Tibial artery (tissue), 4 donors: ENCODE results near the gene ABI1.

Experiments used
- DNase-seq, 2 donors: peaks; one replicate each; pipeline ENCODE4 v3.0.0-alpha.2; 2019
- H3K27ac ChIP-seq, 2 donors: fragments of 200-600 bp; sonication (generic) in 1 of 2; 1 replicate in 1 of 2; 2 replicates in 1 of 2; pipeline ENCODE4 v1.5.1; 2018 to 2019; ENCODE audit warnings: mild to moderate bottlenecking in 1 of 2
- H3K27me3 ChIP-seq, 2 donors: fragments of 200-600 bp; sonication (generic) in 1 of 2; one replicate each; pipeline versions ENCODE4 v1.5.1 to v1.6.0; 2016 to 2019
- H3K36me3 ChIP-seq, 3 donors: fragments of 200-600 bp; sonication (generic) in 2 of 3; one replicate each; pipeline ENCODE4 v1.5.1; 2016 to 2019; ENCODE audit warnings: mild to moderate bottlenecking in 2 of 3
- H3K4me1 ChIP-seq, 4 donors: fragments of 200-600 bp; sonication (generic) in 2 of 4; 1 replicate in 3 of 4; 2 replicates in 1 of 4; pipeline ENCODE4 v1.5.1; 2016 to 2019
- H3K4me3 ChIP-seq, 2 donors: fragments of 200-600 bp; sonication (generic) in 1 of 2; 1 replicate in 1 of 2; 2 replicates in 1 of 2; pipeline ENCODE4 v1.5.1; 2018 to 2019; ENCODE audit warnings: mild to moderate bottlenecking in 2 of 2
- H3K9me3 ChIP-seq, 3 donors: fragments of 200-600 bp; sonication (generic) in 1 of 3; one replicate each; pipeline ENCODE4 v1.5.1; 2016 to 2019
- CTCF ChIP-seq, 2 experiments: fragments of 200-600 bp in 1 of 2; fragments of 450-650 bp in 1 of 2; IDR thresholded peaks; one replicate each; pipeline ENCODE4 v1.5.1; 2017 to 2019; ENCODE audit warnings: antibody characterized with exemption in 2 of 2, mild to moderate bottlenecking in 1 of 2, moderate library complexity in 1 of 2
- intact Hi-C: fragments of 100-400 bp; cut with DNase I; formaldehyde crosslinking; loops from one replicate; pipeline ENCODE4 v1.15.0; 2023; ENCODE audit warnings: low total_unique reads

Gene ABI1

GRCh38 chr10:26832960-26833359 is 27.8 kb downstream of the ABI1 start:
- intact Hi-C loops: no loop called here
- Histone ChIP-seq H3K4me1 (peaks cover 0 to 16% (median 0%) of the 10 kb centered on the region in 4 donors), H3K27me3 (no peaks in the 10 kb centered on the region), H3K36me3 (no peaks in the 10 kb centered on the region), H3K27ac (no peak overlapping the region), H3K4me3 (no peak overlapping the region), H3K9me3 (no peaks in the 10 kb centered on the region)
- DNase-seq: no peak
- no peak for TF ChIP-seq CTCF (IDR thresholded peaks at IDR 0.05)

GRCh38 chr10:26831936-26832335 is 28.8 kb downstream of the ABI1 start:
- Histone ChIP-seq H3K27me3 (no peaks in the 10 kb centered on the region), H3K9me3 (no peaks in the 10 kb centered on the region), H3K36me3 (no peaks in the 10 kb centered on the region), H3K27ac (no peak overlapping the region), H3K4me1 (peaks cover 0 to 16% (median 0%) of the 10 kb centered on the region in 4 donors), H3K4me3 (no peak overlapping the region)
- intact Hi-C loops: no loop called here
- TF ChIP-seq CTCF (IDR thresholded peaks at IDR 0.05): no peak
- no peak for DNase-seq

GRCh38 chr10:26829810-26830515 is 30.8 kb downstream of the ABI1 start:
- DNase-seq: no peak
- Histone ChIP-seq H3K27me3 (no peaks in the 10 kb centered on the region), H3K9me3 (no peaks in the 10 kb centered on the region), H3K4me1 (peaks cover 0 to 16% (median 0%) of the 10 kb centered on the region in 4 donors), H3K36me3 (no peaks in the 10 kb centered on the region), H3K27ac (no peak overlapping the region), H3K4me3 (no peak overlapping the region)
- intact Hi-C loops: no loop called here
- no peak for TF ChIP-seq CTCF (IDR thresholded peaks at IDR 0.05)

GRCh38 chr10:26824015-26824690 is 36.6 kb downstream of the ABI1 start:
- Histone ChIP-seq H3K27me3 (no peaks in the 10 kb centered on the region), H3K9me3 (no peaks in the 10 kb centered on the region), H3K4me3 (no peak overlapping the region), H3K36me3 (peaks cover 0 to 9% (median 0%) of the 10 kb centered on the region in 3 donors), H3K27ac (no peak overlapping the region), H3K4me1 (no peaks in the 10 kb centered on the region)
- intact Hi-C loops: no loop called here
- no peak for TF ChIP-seq CTCF (IDR thresholded peaks at IDR 0.05)
- DNase-seq: no peak

- no peaks in the 10 kb centered on the region for H3K27me3 ChIP-seq
- H3K4me3 ChIP-seq: no peak overlapping the region
- no peak overlapping the region for H3K27ac ChIP-seq
- H3K4me1 ChIP-seq: peaks cover 0 to 6% (median 2%) of the 10 kb centered on the region in 4 donors
- no peak for TF ChIP-seq CTCF (IDR thresholded peaks at IDR 0.05)
- peaks cover 0 to 9% (median 0%) of the 10 kb centered on the region in 3 donors for H3K36me3 ChIP-seq
- DNase-seq: no peak
- intact Hi-C loops: no loop called here
- no peaks in the 10 kb centered on the region for H3K9me3 ChIP-seq
Measured at GRCh38 chr10:26821699-26822570, 38.8 kb downstream of the ABI1 start.
